ENCODE data around the gene PRKAB2. TPM values are rescaled to one million over a fixed set of nuclear protein-coding genes. Genes with fewer than 3 reads are reported as not detected.

Gene PRKAB2
- total RNA-seq, 1 experiment from 2014 or later: 17.8 TPM

DNA sequence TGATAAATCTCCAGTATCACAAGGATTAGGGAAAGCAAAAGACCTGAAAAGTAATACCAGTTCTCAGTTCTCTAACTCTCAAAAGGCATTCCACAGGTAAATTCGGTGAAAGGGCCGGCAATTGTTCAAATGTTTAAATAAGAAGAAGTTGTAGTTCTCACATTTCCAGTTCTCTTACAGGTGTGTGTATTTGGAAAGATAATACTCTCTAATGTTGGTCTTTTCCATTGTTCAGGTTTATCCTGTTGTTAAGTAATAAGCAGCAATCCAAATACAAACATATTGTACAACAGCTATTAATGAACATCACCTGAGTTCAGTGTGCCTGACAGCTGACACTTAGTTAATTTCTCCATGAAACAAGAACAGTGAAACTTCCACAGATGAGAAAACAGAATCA, 13.2 kb upstream of the PRKAB2 start:
- Histone ChIP-seq H3K79me1 (ENCODE audit: insufficient read depth, low read depth, low read length, poor library complexity, severe bottlenecking) (no peaks in the 10 kb centered on the region), H3K27ac (ENCODE audit: insufficient read length, low read depth, low read length) (no peak overlapping the region), H2BK20ac (ENCODE audit: low read depth, low read length, poor library complexity, severe bottlenecking) (no peak overlapping the region), H2BK120ac (ENCODE audit: low read depth, low read length, poor library complexity, severe bottlenecking) (no peak overlapping the region), H3K79me2 (ENCODE audit: insufficient read depth, low read length) (no peaks in the 10 kb centered on the region), H3T11ph (ENCODE audit: low read length) (no peak overlapping the region), H4K5ac (ENCODE audit: insufficient read length, low read depth, low read length) (no peak overlapping the region), H2BK12ac (ENCODE audit: insufficient read length, low read depth, low read length) (no peak overlapping the region), H3K23ac (ENCODE audit: insufficient read length, low read depth, low read length) (no peak overlapping the region), H4K8ac (replicated peaks; ENCODE audit: insufficient read length, low read depth, low read length) (no peak overlapping the region), H2AK5ac (ENCODE audit: insufficient read length, low read length) (no peak overlapping the region), H3K18ac (ENCODE audit: insufficient read length, low read depth, low read length) (no peak overlapping the region), H3K4me2 (ENCODE audit: insufficient read depth, insufficient read length, low read length) (no peak overlapping the region), H3K56ac (ENCODE audit: insufficient read length, low read depth, low read length) (no peak overlapping the region), H4K20me1 (ENCODE audit: control insufficient read depth, insufficient read depth, insufficient read length) (no peaks in the 10 kb centered on the region), H3K27me3 (ENCODE audit: insufficient read depth, low read length) (no peaks in the 10 kb centered on the region), H3K4me1 (ENCODE audit: insufficient read depth, low read length) (peaks cover 4% of the 10 kb centered on the region; the same call in 1 of the 2 replicates), H2AFZ (ENCODE audit: low read length) (no peak overlapping the region), H3K14ac (ENCODE audit: insufficient read depth, low read length) (no peak overlapping the region), H3K4ac (ENCODE audit: low read depth, low read length) (no peak overlapping the region), H3K9me3 (ENCODE audit: control insufficient read depth, low read depth, low read length) (no peaks in the 10 kb centered on the region), H4K91ac (ENCODE audit: insufficient read length, low read depth, low read length) (no peak overlapping the region), H3K23me2 (ENCODE audit: insufficient read length, low read depth, low read length, poor library complexity, severe bottlenecking) (no peaks in the 10 kb centered on the region), H3K9ac (ENCODE audit: extremely low read depth, insufficient read length, low read length) (no peak overlapping the region), H2BK15ac (ENCODE audit: low read depth, low read length) (no peak overlapping the region), H2BK5ac (ENCODE audit: insufficient read length, low read length) (no peak overlapping the region)
- Mint-ChIP-seq H3K27me3 (ENCODE audit: low read depth) (no peaks in the 10 kb centered on the region), H3K4me1 (peaks cover 8 to 10% of the 10 kb centered on the region in 2 experiments), H3K4me3 (no peak overlapping the region), H3K27ac (no peak overlapping the region), H3K9me3 (no peaks in the 10 kb centered on the region), H3K36me3 (ENCODE audit: insufficient read depth in 1 of 3, low read depth in 3 of 3) (no peaks in the 10 kb centered on the region)
- WGBS (ENCODE audit: extremely low coverage, insufficient read length, low lambda C conversion rate): no CpG with 5 or more reads among the region's 2 CpGs
- DNase-seq: no peak
- TF ChIP-seq, protein P1, sequence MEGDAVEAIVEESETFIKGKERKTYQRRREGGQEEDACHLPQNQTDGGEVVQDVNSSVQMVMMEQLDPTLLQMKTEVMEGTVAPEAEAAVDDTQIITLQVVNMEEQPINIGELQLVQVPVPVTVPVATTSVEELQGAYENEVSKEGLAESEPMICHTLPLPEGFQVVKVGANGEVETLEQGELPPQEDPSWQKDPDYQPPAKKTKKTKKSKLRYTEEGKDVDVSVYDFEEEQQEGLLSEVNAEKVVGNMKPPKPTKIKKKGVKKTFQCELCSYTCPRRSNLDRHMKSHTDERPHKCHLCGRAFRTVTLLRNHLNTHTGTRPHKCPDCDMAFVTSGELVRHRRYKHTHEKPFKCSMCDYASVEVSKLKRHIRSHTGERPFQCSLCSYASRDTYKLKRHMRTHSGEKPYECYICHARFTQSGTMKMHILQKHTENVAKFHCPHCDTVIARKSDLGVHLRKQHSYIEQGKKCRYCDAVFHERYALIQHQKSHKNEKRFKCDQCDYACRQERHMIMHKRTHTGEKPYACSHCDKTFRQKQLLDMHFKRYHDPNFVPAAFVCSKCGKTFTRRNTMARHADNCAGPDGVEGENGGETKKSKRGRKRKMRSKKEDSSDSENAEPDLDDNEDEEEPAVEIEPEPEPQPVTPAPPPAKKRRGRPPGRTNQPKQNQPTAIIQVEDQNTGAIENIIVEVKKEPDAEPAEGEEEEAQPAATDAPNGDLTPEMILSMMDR (conservative IDR thresholded peaks at IDR 0.05): no peak
